22Rv1 (cell line): ENCODE results near the gene LRRC3.

ENCODE experiments used
- CTCF ChIP-seq: fragments of 450-650 bp; IDR thresholded peaks from 2 replicates; pipeline ENCODE4 v1.5.1; 2017; ENCODE audit warnings: mild to moderate bottlenecking
- ZFX ChIP-seq: fragments of 450-650 bp; IDR thresholded peaks from 2 replicates; pipeline ENCODE4 v1.6.1; 2017; ENCODE audit warnings: antibody characterized with exemption, borderline replicate concordance

- TF ChIP-seq CTCF (no peak), ZFX (no peak)
These were observed 25.1 kb downstream of the LRRC3 start for GRCh38 chr21:44480200-44481053.
